OCI-LY7 (cell line): ENCODE measurements around the gene MAP4K5. TPM values are rescaled to one million over a fixed set of nuclear protein-coding genes. Genes with fewer than 3 reads are reported as not detected.
"Not testable (repeated sequence)": the region's sequence is repeated elsewhere in the genome, so short reads cannot be mapped to it uniquely, and the experiment has no call there.

ENCODE experiments used
- BruUV-seq: library from RNA; stranded (reverse); fragments of 400-500 nt; replicated peaks from 2 replicates; lab custom pipeline; 2021; lab: Mats Ljungman, UMichigan
- CTCF ChIA-PET: fragments of 300-600 bp; sonication (Branson Sonifier 250); formaldehyde crosslinking; loops from one replicate; lab custom pipeline; 2022; ENCODE audit warnings: antibody characterized with exemption; ENCODE audit not compliant: unreplicated experiment; lab: Charles Lee
- POLR2A ChIA-PET: fragments of 300-600 bp; sonication (Branson Sonifier 250); formaldehyde crosslinking; loops from one replicate; lab custom pipeline; 2022; ENCODE audit warnings: antibody characterized with exemption; lab: Charles Lee
- DNase-seq: peaks from one replicate; pipeline ENCODE4 v3.0.0-alpha.2; 2015; ENCODE audit warnings: low spot score
- H2AFZ ChIP-seq: fragments of 200-600 bp; sonication (generic), shearing (Covaris generic); 2 replicates; pipeline ENCODE4 v1.6.1; 2014; ENCODE audit warnings: mild to moderate bottlenecking, antibody characterized with exemption, low read length, moderate library complexity
- H3K27ac ChIP-seq: fragments of 200-600 bp; sonication (generic); 2 replicates; pipeline ENCODE4 v1.5.1; 2014; ENCODE audit warnings: mixed run types, low read depth, mild to moderate bottlenecking, moderate library complexity, low read length, inconsistent platforms; ENCODE audit not compliant: poor library complexity, severe bottlenecking
- H3K36me3 ChIP-seq: fragments of 200-600 bp; sonication (generic); 2 replicates; pipeline ENCODE4 v1.6.1; 2014; ENCODE audit warnings: mild to moderate bottlenecking, antibody characterized with exemption, low read length, moderate library complexity, mixed read lengths; ENCODE audit not compliant: insufficient read depth
- H3K4me1 ChIP-seq: fragments of 200-600 bp; sonication (generic); 2 replicates; pipeline ENCODE4 v1.5.1; 2014; ENCODE audit warnings: mild to moderate bottlenecking, low read length; ENCODE audit not compliant: insufficient read depth, poor library complexity, severe bottlenecking
- H3K4me2 ChIP-seq: fragments of 200-600 bp; sonication (generic); 2 replicates; pipeline ENCODE4 v1.6.1; 2014; ENCODE audit warnings: mild to moderate bottlenecking, low read length
- H3K4me3 ChIP-seq: fragments of 200-600 bp; sonication (generic); 2 replicates; pipeline ENCODE4 v1.5.1; 2014; ENCODE audit warnings: mild to moderate bottlenecking, low read depth, low read length; ENCODE audit not compliant: poor library complexity, severe bottlenecking
- H3K79me2 ChIP-seq: fragments of 200-600 bp; sonication (generic); 2 replicates; pipeline ENCODE4 v1.6.1; 2016; ENCODE audit warnings: low read depth, mild to moderate bottlenecking, low read length, moderate library complexity, mixed read lengths; ENCODE audit not compliant: insufficient read depth
- H3K9me2 ChIP-seq: fragments of 200-600 bp; sonication (generic); 2 replicates; pipeline ENCODE4 v1.6.1; 2016; ENCODE audit warnings: mild to moderate bottlenecking, low read length, mixed read lengths; ENCODE audit not compliant: insufficient read depth
- H3K9me3 ChIP-seq: fragments of 200-600 bp; sonication (generic); 2 replicates; pipeline ENCODE4 v1.6.1; 2014; ENCODE audit warnings: mild to moderate bottlenecking, mixed run types, low read length, mixed read lengths
- H4K20me1 ChIP-seq: fragments of 200-600 bp; sonication (generic); 2 replicates; pipeline ENCODE4 v1.6.1; 2014; ENCODE audit warnings: mild to moderate bottlenecking, antibody characterized with exemption, low read length, moderate library complexity, mixed read lengths; ENCODE audit not compliant: insufficient read depth
- EZH2phosphoT487 ChIP-seq: fragments of 200-600 bp; sonication (generic); IDR thresholded peaks from 2 replicates; pipeline ENCODE4 v1.6.1; 2018; ENCODE audit warnings: low read depth, borderline replicate concordance, mild to moderate bottlenecking, mixed run types, antibody characterized with exemption, low read length, moderate library complexity, mixed read lengths
- intact Hi-C: fragments of 100-400 bp; cut with micrococcal nuclease; formaldehyde crosslinking; loops from one replicate; pipeline ENCODE4 v1.10.0; 2022; ENCODE audit not compliant: unreplicated experiment
- total RNA-seq, 2 experiments: library from RNA; depleted of rRNA in 1 of 2; stranded (reverse); fragments of >200 nt in 1 of 2; shearing (Covaris generic) in 1 of 2; gene quantifications; 2 replicates each; pipeline ENCODE4 v1.2.3, GENCODE V29; 2014 to 2022
- TF ChIP-seq, protein P1 (sequence below): fragments of 200-600 bp; sonication (generic); conservative IDR thresholded peaks from 2 replicates; pipeline ENCODE4 v1.5.1; 2014; ENCODE audit warnings: mild to moderate bottlenecking, antibody characterized with exemption, low read length, moderate library complexity, mixed read lengths

The MAP4K5 gene
- total RNA-seq, 2 experiments from 2014 or later, result 36.7 to 44.0 TPM

- BruUV-seq, result no TSS peak
- Histone ChIP-seq H4K20me1 (no peaks in the 10 kb centered on the region), H2AFZ (peak within 1 kb of the TSS; percentile 8; the same call in 1 of the 2 replicates), H3K4me3 (peak within 1 kb of the TSS; percentile 54), H3K79me2 (no peaks in the 10 kb centered on the region), H3K9me3 (no peaks in the 10 kb centered on the region), H3K36me3 (no peaks in the 10 kb centered on the region), H3K4me1 (peaks cover 6% of the 10 kb centered on the region), H3K27ac (no peak within 1 kb of the TSS), H3K4me2 (peak within 1 kb of the TSS; percentile 66), H3K9me2 (no peaks in the 10 kb centered on the region)
- ChIA-PET POLR2A (interaction anchor here (1.2 kb wide), 1 partner anchor 55 kb away, joined by 3 read pairs; no protein-coding TSS in a partner anchor), CTCF (no interaction called here)
- TF ChIP-seq, protein P1, sequence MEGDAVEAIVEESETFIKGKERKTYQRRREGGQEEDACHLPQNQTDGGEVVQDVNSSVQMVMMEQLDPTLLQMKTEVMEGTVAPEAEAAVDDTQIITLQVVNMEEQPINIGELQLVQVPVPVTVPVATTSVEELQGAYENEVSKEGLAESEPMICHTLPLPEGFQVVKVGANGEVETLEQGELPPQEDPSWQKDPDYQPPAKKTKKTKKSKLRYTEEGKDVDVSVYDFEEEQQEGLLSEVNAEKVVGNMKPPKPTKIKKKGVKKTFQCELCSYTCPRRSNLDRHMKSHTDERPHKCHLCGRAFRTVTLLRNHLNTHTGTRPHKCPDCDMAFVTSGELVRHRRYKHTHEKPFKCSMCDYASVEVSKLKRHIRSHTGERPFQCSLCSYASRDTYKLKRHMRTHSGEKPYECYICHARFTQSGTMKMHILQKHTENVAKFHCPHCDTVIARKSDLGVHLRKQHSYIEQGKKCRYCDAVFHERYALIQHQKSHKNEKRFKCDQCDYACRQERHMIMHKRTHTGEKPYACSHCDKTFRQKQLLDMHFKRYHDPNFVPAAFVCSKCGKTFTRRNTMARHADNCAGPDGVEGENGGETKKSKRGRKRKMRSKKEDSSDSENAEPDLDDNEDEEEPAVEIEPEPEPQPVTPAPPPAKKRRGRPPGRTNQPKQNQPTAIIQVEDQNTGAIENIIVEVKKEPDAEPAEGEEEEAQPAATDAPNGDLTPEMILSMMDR, result no peak
- TF ChIP-seq EZH2phosphoT487, result no peak
- intact Hi-C loops, result no loop called here
- DNase-seq, result peak; percentile 11
Observed at GRCh38 chr14:50559990-50560930, 27.9 kb upstream of the MAP4K5 start, which contains the start of gene ATL1. ATL1 (plus strand) TSS chr14:50560145; CDS start chr14:50560266, 121 bp downstream.

GRCh38 chr14:50552796-50553195, 20.4 kb upstream of the MAP4K5 start:
- H3K4me3 ChIP-seq, H4K20me1 ChIP-seq, H2AFZ ChIP-seq, BruUV-seq, intact Hi-C loops, POLR2A ChIA-PET, H3K9me3 ChIP-seq, H3K9me2 ChIP-seq, H3K4me1 ChIP-seq, DNase-seq, H3K36me3 ChIP-seq, H3K4me2 ChIP-seq, H3K79me2 ChIP-seq, CTCF ChIA-PET, H3K27ac ChIP-seq: not testable (repeated sequence)

DNA sequence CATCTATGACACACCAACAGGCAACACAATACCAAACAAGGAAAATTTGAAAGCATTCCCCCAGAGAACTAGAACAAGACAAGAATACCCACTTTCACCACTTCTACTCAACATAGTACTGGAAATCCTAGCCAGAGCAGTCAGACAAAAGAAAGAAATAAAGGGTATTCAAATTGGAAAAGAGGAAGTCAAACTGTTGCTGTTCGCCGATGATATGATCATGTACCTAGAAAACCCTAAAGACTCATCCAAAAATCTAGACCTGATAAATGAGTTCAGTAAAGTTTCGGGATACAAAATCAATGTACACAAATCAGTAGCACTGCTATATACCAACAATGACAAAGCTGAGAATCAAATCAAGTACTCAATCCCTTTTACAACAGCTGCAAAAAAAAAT, 19.5 kb upstream of the MAP4K5 start:
- intact Hi-C loops, result no loop called here
- Histone ChIP-seq H3K4me1 (no peaks in the 10 kb centered on the region), H3K4me3 (no peak overlapping the region), H4K20me1 (no peaks in the 10 kb centered on the region), H3K9me3 (no peaks in the 10 kb centered on the region), H3K36me3 (no peaks in the 10 kb centered on the region), H3K27ac (no peak overlapping the region), H3K79me2 (no peaks in the 10 kb centered on the region), H3K9me2 (no peaks in the 10 kb centered on the region), H2AFZ (no peak overlapping the region), H3K4me2 (no peak overlapping the region)
- no peak for TF ChIP-seq EZH2phosphoT487
- TF ChIP-seq, protein P1, result no peak
- POLR2A ChIA-PET, result no interaction called here
- no peak for DNase-seq
- BruUV-seq, result no TSS peak
- CTCF ChIA-PET, result no interaction called here
